ENCODE data around the gene DNAJB1.
A peak's percentile ranks its signal among the peaks of the same experiment; 100 is the strongest.
"Not testable (repeated sequence)": the region's sequence is repeated elsewhere in the genome, so short reads cannot be mapped to it uniquely, and the experiment has no call there.

The DNAJB1 gene

DNA sequence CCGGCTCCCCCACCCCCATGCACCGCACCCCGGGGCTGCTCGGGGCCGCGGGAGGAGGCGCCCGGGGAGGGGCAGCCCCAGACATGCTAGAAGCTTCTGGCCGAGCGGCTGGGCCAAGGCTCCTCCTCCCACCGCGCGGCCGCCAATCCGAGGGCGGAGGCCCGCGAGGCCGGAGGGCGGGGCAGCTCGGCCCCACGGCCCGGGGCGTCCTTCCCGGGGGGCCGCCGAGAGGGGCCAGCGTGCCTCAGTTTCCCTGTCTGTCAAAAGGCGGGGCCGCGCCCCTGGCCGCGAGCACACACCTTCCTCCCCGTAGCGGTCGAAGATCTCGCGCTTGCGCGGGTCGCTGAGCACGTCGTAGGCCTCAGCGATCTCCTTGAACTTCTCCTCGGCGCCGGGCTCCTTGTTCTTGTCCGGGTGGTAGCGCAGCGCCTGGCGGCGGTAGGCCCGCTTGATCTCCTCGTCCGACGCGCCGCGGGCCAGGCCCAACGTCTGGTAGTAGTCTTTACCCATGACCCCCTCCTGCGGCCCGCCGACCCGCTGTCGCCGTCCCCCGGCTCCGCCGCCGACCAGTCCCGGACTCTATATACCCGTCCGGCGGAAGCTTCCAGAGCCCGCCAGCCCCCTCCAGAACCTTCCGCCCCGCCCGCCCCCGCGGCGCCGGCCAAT is at the start of gene DNAJB1:
Gene DNAJB1, minus strand, starts transcription at position 558 of the 666 bp plus-strand sequence. Its CDS starts 48 bp downstream, at position 510.
- DNase-seq, result peak; percentile 41

DNA sequence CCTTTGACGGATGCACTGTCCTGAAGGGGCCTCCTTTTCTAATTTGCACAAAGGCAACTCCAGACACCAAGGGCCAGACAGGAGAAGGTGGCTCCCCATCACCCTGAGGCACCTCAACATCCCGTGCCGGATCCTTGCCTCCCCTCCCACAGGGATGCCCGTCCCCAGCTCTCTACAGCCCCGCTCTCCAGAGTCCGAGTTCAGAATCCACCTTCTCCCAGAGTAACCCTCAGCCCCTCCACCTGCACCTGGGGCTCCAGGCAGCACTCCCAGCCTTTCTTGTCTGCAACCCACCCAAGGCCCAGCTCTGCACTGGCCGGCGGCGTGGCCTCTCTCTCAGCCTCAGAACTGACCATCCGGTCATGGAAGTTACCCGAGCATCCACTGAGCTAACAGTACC is 48.9 kb upstream of the DNAJB1 start:
- DNase-seq, result no peak

DNA sequence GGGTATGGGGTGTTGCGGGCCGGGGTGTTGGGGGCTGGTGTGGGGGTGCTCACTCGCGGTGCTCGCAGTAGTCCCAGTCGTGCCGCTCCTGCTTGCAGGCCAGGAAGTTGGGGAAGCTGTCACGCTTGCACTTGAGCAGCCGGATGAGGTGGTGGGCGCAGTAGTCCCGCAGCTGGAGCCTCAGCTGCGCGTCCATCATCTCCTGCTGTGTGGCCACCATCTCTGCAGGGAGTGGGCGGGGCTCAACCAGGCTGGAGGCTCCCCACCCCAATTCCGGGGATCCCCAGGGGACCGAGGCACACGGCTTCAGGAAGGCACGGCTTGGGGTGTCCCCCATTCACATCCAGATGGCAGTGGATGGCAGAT is 48.5 kb upstream of the DNAJB1 start:
- DNase-seq, result no peak

DNA sequence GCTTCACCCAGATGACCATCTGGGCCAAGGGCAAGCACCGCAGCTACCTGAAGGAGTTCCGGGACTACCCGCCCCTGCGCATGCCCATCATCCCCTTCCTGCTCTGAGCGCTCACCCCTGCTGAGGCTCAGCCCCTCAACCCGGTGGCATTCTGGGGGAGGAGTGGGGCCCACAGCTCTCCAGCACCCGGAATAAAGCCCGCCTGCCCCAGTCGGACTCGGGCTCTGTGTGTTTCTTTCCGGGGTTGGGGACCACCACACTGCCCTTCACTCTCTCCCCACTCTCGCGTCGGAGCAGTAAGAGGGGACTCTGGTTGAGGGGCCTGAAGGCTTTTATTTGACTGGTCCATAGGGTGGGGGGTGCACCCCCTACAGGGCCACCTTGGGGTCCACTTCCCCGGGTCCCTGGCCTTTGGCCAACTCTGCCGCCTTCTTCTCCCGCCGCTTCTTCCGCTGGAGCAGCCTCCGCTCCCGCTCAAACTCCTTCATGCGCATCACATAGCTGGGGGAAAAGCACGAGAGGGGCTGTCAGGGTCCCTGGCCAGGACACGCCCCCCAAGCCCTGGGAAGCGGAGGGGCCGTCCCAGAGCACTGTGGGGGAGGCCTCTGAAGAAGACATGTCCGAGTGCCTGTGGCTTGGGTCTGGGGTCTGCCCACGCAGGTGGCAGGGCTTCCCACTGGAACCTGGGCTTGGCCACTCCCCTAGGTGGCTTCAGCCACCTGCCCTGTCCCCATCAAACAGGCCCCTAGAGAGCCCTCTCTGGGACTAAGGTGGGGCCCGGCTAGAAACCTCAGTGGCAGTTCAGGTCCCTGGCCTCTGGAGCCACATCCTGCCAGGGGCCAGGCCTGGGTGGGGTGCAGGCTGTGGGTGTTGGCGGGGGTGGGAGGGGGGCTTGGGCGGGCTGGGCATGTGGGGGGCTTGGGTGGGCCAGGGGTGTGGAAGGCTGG is 47.8 kb upstream of the DNAJB1 start:
- DNase-seq, result no peak

DNA sequence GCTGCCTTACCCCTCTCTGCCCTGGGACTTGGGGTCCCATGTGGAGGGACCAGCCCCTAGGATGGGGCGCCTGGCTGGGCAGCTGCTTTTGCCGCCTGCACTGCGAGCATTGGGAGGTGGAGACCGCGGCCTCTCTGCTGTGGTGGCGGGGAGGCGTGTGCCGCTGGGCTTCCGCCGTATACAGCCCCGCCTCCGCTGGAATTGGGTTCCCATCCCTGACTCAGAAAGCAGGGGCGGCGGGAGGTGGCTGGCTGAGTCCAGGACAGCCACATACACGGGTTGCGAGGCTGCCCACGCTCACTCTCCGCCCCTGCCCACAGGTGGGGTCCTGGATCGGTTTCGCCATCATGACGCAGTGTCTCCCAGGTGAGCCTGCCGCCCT is 47.1 kb upstream of the DNAJB1 start:
- DNase-seq, result no peak

DNA sequence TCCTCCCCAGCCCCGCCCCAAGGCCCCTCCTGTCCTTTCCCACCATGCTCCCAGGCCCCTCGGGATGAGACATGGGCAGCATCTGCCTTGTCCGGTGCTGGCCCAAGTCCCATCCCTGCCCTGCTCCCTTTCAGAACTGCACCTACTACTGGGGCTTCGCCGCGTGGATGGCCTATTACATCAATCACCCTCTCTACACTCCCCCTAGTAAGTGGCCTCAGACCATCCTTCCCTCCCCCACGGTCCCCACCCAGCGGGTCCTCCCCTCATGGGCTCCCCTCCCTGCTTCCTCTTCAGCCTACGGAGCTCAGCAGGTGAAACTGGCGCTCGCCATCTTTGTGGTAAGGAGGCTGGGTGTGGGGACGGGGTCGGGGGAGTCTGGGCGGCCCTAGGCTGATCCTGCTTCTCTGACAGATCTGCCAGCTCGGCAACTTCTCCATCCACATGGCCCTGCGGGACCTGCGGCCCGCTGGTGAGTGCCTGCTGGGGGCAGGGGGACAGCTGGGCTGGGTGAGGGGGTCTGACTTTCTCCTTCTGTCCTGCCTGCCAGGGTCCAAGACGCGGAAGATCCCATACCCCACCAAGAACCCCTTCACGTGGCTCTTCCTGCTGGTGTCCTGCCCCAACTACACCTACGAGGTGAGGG is 46.6 kb upstream of the DNAJB1 start:
- not testable (repeated sequence) for DNase-seq

DNA sequence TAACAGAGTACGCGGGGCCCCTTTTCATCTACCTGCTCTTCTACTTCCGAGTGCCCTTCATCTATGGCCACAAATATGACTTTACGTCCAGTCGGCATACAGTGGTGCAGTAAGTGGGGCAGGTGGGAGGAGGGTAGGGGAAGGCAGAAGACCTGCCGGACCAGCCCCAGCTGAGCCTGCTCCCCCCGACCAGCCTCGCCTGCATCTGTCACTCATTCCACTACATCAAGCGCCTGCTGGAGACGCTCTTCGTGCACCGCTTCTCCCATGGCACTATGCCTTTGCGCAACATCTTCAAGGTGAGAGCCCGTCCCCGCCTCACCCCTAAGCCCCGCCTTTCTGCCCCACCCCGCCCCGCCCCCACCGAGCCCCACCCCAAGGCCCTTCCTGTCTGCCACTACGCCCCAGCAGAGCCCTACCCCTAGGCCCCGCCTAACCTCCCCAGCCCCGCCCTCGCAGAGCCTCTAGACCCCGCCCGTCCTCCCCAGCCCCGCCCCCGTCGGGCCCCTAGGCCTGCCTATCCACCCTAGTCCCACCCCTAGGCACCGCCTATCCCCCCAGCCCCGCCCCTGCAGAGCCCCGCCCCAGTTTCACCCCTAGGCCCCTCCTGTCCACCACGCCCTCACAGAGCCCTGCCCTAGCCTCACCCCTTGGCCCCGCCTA is 45.9 kb upstream of the DNAJB1 start:
- no peak for DNase-seq

DNA sequence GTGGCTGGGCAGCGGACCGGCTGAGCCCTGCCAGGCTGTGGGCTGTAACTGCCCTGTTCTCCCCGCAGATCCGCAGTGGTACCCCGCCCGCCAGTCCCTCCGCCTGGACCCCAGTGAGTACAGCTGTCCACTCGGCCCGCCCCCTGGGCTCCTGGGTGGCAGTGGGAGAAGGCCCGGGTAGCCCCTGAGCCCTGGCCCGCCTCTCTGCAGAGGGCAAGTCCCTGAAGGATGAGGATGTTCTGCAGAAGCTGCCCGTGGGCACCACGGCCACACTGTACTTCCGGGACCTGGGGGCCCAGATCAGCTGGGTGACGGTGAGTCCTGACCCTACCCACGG is 45.4 kb upstream of the DNAJB1 start:
- DNase-seq, result no peak

DNA sequence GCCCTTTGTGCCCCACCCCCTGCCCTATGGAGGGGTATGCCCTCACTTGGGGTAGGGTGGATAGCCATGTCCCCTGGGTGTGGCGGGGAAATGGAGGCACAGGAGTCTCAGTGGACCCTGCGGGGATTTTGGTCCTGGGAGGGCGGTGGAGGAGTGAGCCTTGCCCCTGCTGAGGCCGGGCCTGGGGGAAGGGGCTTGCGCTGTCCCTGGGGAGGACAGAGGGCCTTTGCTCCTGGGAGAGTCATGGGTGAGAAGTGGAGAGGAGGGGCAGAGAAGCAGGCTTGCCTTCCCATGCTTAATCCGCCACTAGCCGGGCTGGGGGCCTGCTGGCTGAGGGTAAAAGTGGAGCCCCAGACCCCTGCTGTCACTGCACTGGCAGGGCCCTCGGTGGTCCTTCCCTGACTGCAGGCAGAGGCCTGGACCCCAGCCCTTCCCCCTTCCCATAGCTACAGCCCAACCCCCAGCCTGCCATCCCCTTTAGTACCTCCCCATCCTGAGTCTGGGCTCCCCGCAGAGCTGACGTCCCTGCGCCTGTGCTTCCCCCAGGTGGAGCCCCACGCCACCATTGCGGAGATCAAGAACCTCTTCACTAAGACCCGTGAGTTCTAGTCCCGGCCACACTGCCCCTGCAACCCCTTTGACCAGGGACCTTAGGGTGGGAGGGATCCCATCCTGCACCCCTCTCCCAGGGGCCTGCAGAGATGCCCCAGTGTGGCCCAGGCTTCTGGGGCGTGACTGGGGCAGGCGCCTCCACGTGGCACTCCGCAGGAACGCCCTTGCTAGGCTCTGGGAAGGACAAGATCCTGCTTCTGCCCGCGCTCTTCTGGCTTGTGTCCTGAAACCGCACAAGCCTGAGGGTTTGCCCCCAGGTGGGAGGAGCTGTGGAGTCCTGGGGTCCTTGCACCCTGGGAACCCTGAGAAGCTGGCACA is 44.7 kb upstream of the DNAJB1 start:
- DNase-seq, result no peak

DNA sequence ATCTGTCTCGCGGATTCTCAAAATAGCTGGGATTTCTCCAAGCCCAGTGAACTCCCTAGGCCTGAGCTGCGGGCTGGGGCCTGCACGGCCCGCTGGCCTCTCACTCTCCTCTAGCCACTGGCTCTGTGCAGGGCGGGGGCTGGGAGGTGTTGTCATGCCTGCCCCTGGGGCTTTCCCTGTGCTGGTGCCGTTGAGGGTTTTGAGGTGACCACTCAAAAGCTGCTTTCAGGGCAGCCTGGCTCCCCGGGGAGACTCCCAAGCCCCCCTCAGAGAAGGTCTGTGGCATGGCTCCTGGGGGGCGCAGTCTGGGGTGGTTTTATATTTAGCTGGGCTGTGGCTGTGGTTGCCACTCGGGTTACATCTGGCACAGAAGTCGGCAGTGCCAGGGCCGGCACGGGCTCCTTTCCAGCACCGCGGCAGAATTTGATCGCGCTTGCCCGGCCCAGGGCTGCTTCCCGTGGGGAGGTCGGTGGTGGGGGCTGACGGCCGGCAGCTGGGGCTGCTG is 43.7 kb upstream of the DNAJB1 start:
- no peak for DNase-seq

DNA sequence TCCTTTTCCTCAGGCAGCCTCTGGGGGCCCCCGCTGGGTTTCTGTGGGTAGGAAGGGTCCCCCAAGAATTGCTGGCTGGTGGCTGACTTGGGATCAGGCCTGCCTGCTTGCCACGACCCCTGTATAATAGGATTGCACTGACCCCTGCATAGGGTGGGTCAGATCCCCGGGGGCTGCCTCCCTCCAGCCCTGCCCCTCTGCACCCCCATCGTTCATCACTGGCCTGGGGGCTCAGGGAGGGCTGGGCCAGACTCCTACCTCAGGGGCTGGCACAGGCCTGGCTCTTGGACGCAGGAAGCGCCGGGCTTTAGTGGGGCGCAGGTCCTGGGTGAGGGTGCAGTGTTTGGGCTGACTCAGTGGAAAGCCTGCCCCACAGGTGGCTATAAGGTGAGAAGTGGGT is 43.1 kb upstream of the DNAJB1 start:
- DNase-seq, result no peak

DNA sequence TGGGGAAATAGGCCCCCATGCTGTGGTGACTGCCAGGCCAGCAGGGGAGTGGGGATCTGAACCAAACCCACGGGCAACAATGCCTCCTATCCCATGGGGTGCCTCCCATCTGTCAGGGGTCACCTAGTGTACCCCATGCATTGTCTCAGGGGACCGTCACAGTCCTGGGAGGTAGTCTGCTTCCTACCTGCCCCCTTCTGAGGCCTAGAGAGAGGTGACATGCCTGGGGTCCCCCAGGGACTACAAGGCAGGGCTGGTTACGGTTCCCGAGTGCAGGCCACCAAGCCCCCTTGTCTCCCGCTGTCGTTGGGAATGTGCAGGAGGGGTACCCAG is 42.5 kb upstream of the DNAJB1 start:
- DNase-seq, result no peak

DNA sequence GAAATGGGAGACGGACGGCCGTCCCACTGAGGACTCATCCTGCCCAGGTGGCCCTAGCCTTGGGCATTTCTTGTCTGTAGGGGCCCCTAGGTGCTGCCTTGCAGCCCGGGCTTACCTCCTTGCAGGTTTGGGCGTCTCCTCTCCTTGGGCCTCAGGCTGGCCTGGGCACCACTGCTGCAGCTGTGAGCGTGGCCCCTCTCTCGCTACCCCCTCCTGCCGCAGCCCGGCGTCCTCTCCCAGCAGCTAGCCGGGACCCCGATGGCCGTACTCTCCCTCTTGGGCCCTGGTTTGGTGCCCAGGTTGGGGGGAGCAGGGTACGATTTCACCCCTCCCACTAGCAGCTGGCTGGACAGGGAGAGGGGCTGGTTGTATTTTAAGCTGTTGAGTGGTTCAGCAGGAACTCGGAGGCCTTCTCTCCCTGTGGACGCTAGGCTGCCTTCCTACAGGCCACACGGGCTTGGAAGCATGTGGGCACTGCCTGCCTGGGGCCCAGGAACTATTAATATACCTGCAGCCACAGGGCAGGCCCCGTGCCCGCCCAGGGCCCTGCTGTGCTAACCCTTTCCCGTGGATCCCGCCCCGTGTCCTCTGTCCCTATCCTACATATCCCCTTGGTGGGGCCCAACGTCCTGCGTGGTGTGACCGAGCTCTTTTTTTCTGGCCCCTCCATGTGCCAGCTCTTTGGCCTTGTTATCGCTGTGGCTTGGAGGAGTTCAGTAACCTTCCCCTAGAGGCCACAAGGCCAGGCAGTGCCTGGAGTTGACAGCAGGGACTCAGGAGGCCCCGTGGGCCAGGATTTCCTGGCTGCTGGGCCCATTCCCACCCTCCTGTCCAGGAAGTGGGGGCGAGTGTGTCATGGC is 41.9 kb upstream of the DNAJB1 start:
- no peak for DNase-seq

DNA sequence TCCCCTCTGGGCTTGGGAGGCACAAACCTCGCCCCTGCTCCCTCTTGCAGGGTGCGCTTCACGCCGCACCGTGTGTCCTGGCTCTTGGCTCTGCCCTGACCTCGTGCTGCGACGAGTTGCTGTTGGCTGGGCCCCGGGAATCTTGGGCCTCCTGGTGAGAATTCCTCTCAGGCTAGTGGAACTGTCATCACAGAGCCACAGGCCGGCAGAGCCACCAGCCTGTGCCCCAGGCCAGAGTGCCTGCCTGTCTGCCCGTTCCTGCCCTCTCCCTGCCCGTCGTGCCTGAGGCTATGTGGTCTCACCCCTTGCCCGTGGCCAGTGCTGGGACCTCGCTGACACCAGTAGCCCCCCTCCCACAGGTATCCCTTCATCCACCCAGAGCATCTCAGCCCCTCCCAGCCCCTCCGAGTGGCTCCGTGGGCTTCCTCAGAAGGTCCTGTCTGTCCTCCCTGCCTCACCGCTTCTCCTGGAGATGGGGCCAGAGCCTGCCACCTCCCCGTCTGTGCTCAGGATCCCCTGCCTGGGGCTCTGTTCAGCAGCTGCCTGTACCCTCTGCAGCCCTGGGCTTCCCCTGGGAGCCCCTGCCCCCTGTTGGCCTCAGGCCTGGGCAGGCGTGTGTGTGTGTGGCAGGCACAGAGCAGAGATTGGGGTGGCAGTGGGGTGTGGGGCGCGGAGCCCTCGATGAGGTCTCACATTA is 40.3 kb upstream of the DNAJB1 start:
- no peak for DNase-seq

DNA sequence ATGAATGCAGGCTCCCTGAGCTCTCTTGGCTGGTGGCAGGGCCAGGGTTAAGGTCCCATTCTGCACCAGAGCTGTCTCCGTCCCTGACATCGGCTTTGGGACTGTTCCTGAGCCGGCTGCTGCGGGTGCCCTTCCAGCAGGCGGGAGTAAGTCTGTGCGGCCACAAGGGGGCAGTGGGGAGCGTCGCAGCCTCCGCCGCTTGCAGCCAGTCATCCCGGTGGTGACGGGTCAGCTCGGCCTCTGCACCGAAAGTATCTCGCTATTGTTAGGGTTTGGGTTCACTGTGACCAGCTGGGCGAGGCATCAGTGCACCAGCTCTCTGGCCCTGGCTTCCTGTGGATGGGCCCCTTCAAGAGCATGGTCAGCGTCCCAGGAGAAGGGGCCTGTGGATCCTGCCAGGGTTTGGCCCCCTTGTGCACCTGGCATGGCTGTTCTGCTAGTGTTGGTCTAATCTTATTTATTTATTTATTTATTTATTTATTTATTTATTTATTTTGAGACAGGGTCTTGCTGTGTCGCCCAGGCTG is 38.5 kb upstream of the DNAJB1 start:
- peak; percentile 21 for DNase-seq

DNA sequence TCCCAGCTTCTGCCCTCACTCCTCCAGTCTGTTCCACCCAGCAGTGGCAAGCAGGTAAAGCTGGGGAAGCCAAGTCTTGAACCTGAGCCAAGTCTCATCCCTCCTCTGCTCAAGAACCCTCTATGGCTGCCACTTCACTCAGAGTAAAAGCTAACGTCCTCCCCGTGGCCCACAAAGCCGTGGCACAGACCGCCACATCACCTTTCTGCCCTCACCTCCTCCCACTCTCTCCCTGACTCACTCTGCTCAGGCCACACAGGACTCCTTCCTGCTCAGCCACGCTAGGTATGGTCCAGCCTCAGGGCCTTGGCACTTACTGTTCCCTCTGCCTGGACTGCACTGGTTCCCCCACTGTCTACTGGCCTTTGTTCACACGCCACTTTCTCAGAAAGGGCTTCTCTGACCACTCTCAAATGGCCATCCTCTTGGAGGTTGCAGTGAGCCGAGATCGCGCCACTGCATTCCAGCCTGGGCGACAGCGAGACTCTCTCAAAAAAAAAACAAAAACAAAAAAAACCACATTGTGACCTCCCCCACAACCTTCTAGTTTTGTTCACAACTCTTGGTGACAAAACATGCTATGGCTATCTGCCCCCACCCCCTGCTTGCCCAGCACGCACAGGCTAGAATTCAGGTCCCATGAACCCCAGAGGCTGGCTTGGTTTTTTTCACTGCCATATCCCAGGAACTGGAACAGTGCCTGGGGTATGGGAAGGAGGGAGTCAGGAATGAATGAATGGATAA is 37.9 kb upstream of the DNAJB1 start:
- DNase-seq, result no peak

DNA sequence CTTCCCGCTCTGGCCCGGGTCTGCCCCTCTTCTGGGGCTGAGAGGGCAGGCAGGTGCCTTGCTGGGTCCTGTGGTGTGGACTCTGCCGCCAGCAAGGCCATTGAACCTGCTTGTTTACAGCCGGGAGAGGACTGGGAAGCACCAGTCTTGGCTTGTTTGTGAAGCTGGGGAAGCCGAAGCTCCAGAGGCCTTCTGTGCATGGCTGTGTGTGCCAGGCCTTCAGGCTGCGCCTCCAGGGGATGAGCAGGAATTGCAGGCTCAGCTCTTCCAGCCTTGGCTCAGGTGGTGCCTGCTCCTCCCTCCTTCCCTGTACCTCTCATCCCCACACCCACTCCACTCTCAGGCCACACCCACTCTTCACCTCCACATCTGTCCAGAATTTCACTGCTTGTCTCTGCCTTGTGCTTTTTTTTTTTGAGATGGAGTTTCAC is 36.2 kb upstream of the DNAJB1 start:
- DNase-seq, result peak; percentile 89

DNA sequence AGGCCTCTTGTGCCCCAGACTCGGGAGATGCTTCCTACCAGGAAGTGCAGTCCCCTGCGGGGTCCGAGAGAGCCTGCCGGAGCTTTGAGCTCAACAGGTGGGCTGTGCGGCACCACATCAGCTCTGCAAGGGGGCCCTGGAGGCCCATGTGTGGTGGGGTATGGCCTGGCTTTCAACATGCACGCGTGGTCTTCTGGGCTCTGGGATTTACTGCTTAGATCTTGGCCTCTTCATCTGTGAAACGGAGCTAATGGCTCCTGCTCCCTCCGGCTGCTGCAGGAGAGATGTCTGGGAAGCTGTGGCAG is 35.7 kb upstream of the DNAJB1 start:
- DNase-seq, result no peak

DNA sequence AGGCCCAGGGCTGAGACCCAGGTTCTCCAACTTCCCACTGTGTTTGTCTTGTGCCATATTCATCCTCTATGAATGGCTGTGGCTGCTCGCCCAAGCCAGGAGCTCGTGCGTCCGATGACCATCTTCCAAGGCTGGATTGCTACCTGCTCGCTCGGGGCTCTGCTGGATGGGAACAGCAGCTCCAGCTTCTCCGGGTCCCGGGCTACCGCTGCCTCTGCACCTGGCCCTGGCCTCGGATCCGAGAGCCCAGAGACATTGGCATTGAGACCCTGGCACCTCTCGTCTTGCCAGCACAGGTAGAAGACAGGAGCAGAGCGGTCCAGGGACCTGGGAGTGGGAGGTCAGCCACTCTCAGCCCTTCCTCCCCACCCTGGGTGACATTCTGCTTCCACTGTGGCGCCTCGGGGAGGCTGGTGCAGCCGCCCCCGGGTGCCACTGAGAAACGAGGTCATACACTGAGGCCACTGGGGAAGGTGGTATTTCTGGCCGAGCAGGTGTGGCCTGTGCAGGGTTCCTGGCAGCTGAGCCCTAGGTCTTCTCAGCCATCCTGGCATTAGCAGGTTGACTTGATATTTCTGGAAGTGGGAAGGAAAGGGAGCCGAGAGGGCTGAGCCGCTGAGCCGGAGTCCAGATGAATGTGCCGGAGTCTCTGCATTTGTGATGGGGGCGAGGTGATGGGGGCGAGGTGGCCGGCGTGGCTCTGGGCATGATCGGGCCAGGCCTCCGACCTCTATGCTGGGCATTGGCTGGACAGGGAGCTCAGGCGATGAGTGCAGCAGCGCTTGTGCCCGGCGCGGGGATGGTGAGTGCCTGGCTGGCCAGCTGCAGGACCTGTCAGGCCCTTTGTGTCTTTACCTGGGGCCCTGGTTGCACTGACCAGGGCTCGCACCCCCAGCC is 35.1 kb upstream of the DNAJB1 start:
- no peak for DNase-seq

Measured in NCI-H510A (cell line).